Hepatocyte (in vitro differentiated cells): ENCODE data around the gene ZNF35. TPM values are rescaled to one million over a fixed set of nuclear protein-coding genes. Genes with fewer than 3 reads are reported as not detected.

Experiments used
- DNase-seq: peaks from one replicate; pipeline ENCODE4 v3.0.0-alpha.2; 2016; ENCODE audit warnings: low spot score
- H2AFZ ChIP-seq: fragments of 200-600 bp; sonication (generic); 2 replicates; pipeline ENCODE4 v1.6.0; 2016; ENCODE audit warnings: antibody characterized with exemption, mild to moderate bottlenecking
- H3K27ac ChIP-seq: fragments of 200-600 bp; sonication (generic); 2 replicates; pipeline ENCODE4 v1.5.1; 2016; ENCODE audit warnings: mild to moderate bottlenecking
- H3K27me3 ChIP-seq: fragments of 200-600 bp; sonication (generic); 2 replicates; pipeline ENCODE4 v1.6.1; 2016
- H3K36me3 ChIP-seq: fragments of 200-600 bp; sonication (generic); replicated peaks from 2 replicates; pipeline ENCODE4 v1.5.1; 2016; ENCODE audit warnings: low read depth; ENCODE audit not compliant: insufficient read depth
- H3K4me1 ChIP-seq: fragments of 200-600 bp; sonication (generic); 2 replicates; pipeline ENCODE4 v1.5.1; 2016; ENCODE audit warnings: mild to moderate bottlenecking, moderate library complexity; ENCODE audit not compliant: insufficient read depth
- H3K4me2 ChIP-seq: fragments of 200-600 bp; sonication (generic); 2 replicates; pipeline ENCODE4 v1.6.0; 2016
- H3K4me3 ChIP-seq: fragments of 200-600 bp; sonication (generic); 2 replicates; pipeline ENCODE4 v1.5.1; 2016; ENCODE audit warnings: mild to moderate bottlenecking
- H3K79me2 ChIP-seq: fragments of 200-600 bp; sonication (generic); 2 replicates; pipeline ENCODE4 v1.6.0; 2017; ENCODE audit warnings: mild to moderate bottlenecking
- H3K9me2 ChIP-seq: fragments of 200-600 bp; sonication (generic); replicated peaks from 2 replicates; pipeline ENCODE4 v1.6.0; 2017; ENCODE audit warnings: mild to moderate bottlenecking; ENCODE audit not compliant: insufficient read depth
- H3K9me3 ChIP-seq: fragments of 200-600 bp; sonication (generic); 2 replicates; pipeline ENCODE4 v1.5.1; 2016; ENCODE audit warnings: low read depth, mild to moderate bottlenecking
- H4K20me1 ChIP-seq: fragments of 200-600 bp; sonication (generic); 2 replicates; pipeline ENCODE4 v1.6.0; 2016; ENCODE audit warnings: mild to moderate bottlenecking; ENCODE audit not compliant: insufficient read depth, poor library complexity, severe bottlenecking
- CTCF ChIP-seq: fragments of 200-600 bp; sonication (generic); IDR thresholded peaks from 2 replicates; pipeline ENCODE4 v1.5.1; 2016; ENCODE audit warnings: antibody characterized with exemption, mild to moderate bottlenecking; ENCODE audit not compliant: poor library complexity
- EZH2 ChIP-seq: fragments of 200-600 bp; sonication (generic); IDR thresholded peaks from 2 replicates; pipeline ENCODE4 v1.6.1; 2016; ENCODE audit warnings: antibody characterized with exemption, mild to moderate bottlenecking, borderline replicate concordance
- EZH2phosphoT487 ChIP-seq: fragments of 200-600 bp; sonication (generic); IDR thresholded peaks from one replicate; pipeline ENCODE4 v1.6.1; 2018; ENCODE audit warnings: antibody characterized with exemption, mild to moderate bottlenecking, low read depth, moderate library complexity; ENCODE audit not compliant: unreplicated experiment, severe bottlenecking
- WGBS: methylation state at CpG from one replicate; pipeline ENCODE4 v1.1.6; 2016; ENCODE audit warnings: low lambda C conversion rate; ENCODE audit errors: missing lambda C conversion rate; 5-methylcytosine and 5-hydroxymethylcytosine counted together
- polyA plus RNA-seq: library from polyadenylated mRNA; unstranded; fragments of >200 nt; fragmentation: Nextera tagmentation; extraction: Ambion mirVana; gene quantifications from 2 replicates; pipeline ENCODE4 v1.2.1, GENCODE V29; 2016
- total RNA-seq: library from RNA; depleted of rRNA; stranded (reverse); fragments of >200 nt; gene quantifications from 2 replicates; pipeline ENCODE4 v1.2.3, GENCODE V29; 2014

ZNF35 gene
- total and polyA plus RNA-seq, 2 experiments from 2014 or later, result 4.2 to 9.6 TPM

DNA sequence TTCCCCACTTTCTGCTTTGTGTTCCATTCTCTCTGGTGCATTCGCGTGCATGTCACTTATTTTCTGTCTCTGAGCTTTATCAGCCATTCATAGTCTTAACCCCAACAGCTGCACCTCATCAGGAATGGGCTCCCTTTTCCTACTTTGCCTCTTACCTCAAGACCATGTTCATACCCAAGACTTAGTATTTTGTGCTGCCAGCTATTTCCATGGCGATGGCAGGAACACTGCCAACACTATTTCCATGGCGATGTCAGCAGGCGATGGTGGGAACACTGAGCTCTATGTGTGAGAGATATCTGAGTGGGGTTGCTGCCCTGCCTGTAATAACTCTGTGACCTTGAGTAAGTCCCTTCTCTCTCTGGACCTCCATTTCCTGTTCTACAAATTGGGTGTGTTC, 5.5 kb downstream of the ZNF35 start:
- Histone ChIP-seq H3K4me1 (peaks cover 8% of the 10 kb centered on the region), H3K9me2 (no peaks in the 10 kb centered on the region), H3K79me2 (peaks cover 18% of the 10 kb centered on the region), H4K20me1 (no peaks in the 10 kb centered on the region), H2AFZ (no peak overlapping the region), H3K4me3 (no peak overlapping the region), H3K27me3 (no peaks in the 10 kb centered on the region), H3K9me3 (no peaks in the 10 kb centered on the region), H3K4me2 (no peak overlapping the region), H3K27ac (no peak overlapping the region), H3K36me3 (peaks cover 6% of the 10 kb centered on the region)
- TF ChIP-seq EZH2 (no peak), CTCF (no peak), EZH2phosphoT487 (no peak)
- WGBS, result 98% methylated on average over 5 of the region's 5 CpGs
- DNase-seq, result no peak

DNA sequence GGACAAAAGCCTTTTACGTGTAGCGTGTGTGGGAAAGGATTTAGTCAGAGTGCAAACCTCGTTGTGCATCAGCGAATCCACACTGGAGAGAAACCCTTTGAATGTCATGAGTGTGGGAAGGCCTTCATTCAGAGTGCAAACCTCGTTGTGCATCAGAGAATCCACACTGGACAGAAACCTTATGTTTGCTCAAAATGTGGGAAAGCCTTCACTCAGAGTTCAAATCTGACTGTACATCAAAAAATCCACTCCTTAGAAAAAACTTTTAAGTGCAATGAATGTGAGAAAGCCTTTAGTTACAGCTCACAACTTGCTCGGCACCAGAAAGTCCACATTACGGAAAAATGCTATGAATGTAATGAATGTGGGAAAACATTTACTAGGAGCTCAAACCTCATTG, 10.5 kb downstream of the ZNF35 start:
- Histone ChIP-seq H3K4me3 (no peak overlapping the region), H2AFZ (no peak overlapping the region), H3K36me3 (peaks cover 6% of the 10 kb centered on the region), H3K27ac (no peak overlapping the region), H3K4me2 (no peak overlapping the region), H3K79me2 (no peaks in the 10 kb centered on the region), H4K20me1 (no peaks in the 10 kb centered on the region), H3K9me2 (no peaks in the 10 kb centered on the region), H3K4me1 (no peaks in the 10 kb centered on the region), H3K27me3 (no peaks in the 10 kb centered on the region), H3K9me3 (no peaks in the 10 kb centered on the region)
- DNase-seq, result no peak
- 97% methylated on average over 7 of the region's 7 CpGs for WGBS
- no peak for TF ChIP-seq EZH2phosphoT487
- TF ChIP-seq CTCF, result no peak

- no peaks in the 10 kb centered on the region for H3K4me1 ChIP-seq
- no peaks in the 10 kb centered on the region for H3K9me3 ChIP-seq
- no peak overlapping the region for H2AFZ ChIP-seq
- H3K27me3 ChIP-seq, result no peaks in the 10 kb centered on the region
- peaks cover 6% of the 10 kb centered on the region for H3K36me3 ChIP-seq
- WGBS, result 94% methylated on average over 6 of the region's 6 CpGs
- no peaks in the 10 kb centered on the region for H3K9me2 ChIP-seq
- no peak overlapping the region for H3K27ac ChIP-seq
- TF ChIP-seq EZH2, result no peak
- no peak for TF ChIP-seq EZH2phosphoT487
- TF ChIP-seq CTCF, result no peak
- no peaks in the 10 kb centered on the region for H4K20me1 ChIP-seq
- no peak overlapping the region for H3K4me3 ChIP-seq
- no peak for DNase-seq
- no peak overlapping the region for H3K4me2 ChIP-seq
- H3K79me2 ChIP-seq, result no peaks in the 10 kb centered on the region
These were observed 10.9 kb downstream of the ZNF35 start for GRCh38 chr3:44659434-44659833.

DNA sequence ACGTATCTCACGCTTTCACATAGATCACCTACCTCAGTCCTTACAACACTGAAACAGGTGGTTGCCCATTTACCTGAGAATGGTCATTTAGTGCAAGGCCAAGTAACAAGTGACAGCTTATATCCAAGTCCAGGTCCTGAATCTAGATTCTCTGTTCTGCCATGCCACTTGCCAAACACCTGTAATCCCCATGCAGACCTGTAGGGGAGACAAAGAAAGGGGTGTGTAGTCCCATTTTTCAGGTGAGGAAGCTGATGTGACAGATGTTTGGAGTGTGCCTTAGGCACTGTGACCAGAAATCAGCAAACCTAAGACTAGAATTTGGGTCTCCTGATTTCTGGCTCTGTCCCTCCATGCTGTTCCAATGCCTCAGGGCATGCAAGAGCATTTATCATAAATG, 12.7 kb downstream of the ZNF35 start:
- no peak for DNase-seq
- no peaks in the 10 kb centered on the region for H4K20me1 ChIP-seq
- H3K9me2 ChIP-seq, result no peaks in the 10 kb centered on the region
- no peaks in the 10 kb centered on the region for H3K27me3 ChIP-seq
- no peak overlapping the region for H3K27ac ChIP-seq
- no peak overlapping the region for H3K4me3 ChIP-seq
- WGBS, result 98% methylated on average over 2 of the region's 2 CpGs
- H2AFZ ChIP-seq, result no peak overlapping the region
- H3K9me3 ChIP-seq, result no peaks in the 10 kb centered on the region
- no peak for TF ChIP-seq EZH2
- no peak for TF ChIP-seq CTCF
- TF ChIP-seq EZH2phosphoT487, result no peak
- H3K4me2 ChIP-seq, result no peak overlapping the region
- H3K79me2 ChIP-seq, result no peaks in the 10 kb centered on the region
- H3K4me1 ChIP-seq, result no peaks in the 10 kb centered on the region
- H3K36me3 ChIP-seq, result peaks cover 6% of the 10 kb centered on the region
